Measurements from ENCODE around the gene SLC5A9.

GRCh38 chr1:48261881-48262400 lies 39.4 kb downstream of the SLC5A9 start:
- TF ChIP-seq CTCF (IDR thresholded peaks at IDR 0.05) (no peak), POLR2AphosphoS5 (IDR thresholded peaks at IDR 0.05) (no peak)
